ENCODE measurements around the gene MICALL2. TPM values are rescaled to one million over a fixed set of nuclear protein-coding genes. Genes with fewer than 3 reads are reported as not detected.

Gene MICALL2
- total and polyA plus RNA-seq, 2 donors from 2014 or later = 16.6 to 53.4 TPM

DNA sequence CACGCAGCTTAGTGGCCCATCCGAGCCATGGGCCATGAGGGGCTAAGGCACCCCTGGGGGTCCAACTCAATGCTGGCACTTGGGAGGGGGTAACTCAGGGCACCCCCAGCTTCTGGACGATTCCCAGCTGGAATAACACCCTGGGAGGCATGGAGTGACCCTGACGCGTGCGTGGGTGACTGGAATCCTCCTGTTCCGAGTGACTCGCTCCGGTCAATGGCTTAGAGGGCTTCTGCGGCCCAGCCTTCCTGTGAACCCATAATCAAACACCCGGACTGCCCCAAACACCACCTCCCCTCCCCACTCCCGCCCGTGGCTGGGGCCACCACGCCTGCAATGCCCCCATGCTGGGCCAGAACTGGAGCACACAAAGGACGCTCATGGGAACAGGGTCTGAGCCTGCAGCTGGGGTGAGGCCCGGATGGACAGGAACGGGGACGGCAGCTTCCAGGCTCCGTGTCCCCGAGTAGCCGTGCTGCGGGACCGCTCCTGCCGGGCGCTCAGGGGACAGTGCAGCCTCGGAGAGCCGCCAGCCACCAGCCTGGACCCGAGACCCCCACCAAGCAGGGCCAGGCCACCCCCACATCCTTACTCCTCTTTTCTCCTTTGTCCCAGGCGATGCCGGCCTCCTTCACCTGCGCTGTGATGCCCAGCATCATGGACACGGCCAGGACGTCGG is 36.4 kb upstream of the MICALL2 start:
- Histone ChIP-seq H3K27me3 (ENCODE audit: control insufficient read depth, insufficient read depth, low read length) (no peaks in the 10 kb centered on the region), H3K36me3 (ENCODE audit: control insufficient read depth in 2 of 3, insufficient read depth in 3 of 3, low read length in 3 of 3) (peaks cover 0 to 12% (median 7%) of the 10 kb centered on the region in 3 donors), H3K9ac (ENCODE audit: low read length in 3 of 3) (no peak overlapping the region), H3K27ac (ENCODE audit: low read depth in 2 of 2, low read length in 2 of 2) (no peak overlapping the region), H3K4me1 (ENCODE audit: control insufficient read depth in 2 of 3, insufficient read depth in 2 of 3, low read depth in 1 of 3, low read length in 3 of 3) (no peaks in the 10 kb centered on the region), H3K9me3 (ENCODE audit: control insufficient read depth in 2 of 3, insufficient read depth in 1 of 3, low read length in 3 of 3) (no peaks in the 10 kb centered on the region), H3K4me3 (ENCODE audit: low read length in 3 of 3) (no peak overlapping the region)
- TF ChIP-seq, protein P1, sequence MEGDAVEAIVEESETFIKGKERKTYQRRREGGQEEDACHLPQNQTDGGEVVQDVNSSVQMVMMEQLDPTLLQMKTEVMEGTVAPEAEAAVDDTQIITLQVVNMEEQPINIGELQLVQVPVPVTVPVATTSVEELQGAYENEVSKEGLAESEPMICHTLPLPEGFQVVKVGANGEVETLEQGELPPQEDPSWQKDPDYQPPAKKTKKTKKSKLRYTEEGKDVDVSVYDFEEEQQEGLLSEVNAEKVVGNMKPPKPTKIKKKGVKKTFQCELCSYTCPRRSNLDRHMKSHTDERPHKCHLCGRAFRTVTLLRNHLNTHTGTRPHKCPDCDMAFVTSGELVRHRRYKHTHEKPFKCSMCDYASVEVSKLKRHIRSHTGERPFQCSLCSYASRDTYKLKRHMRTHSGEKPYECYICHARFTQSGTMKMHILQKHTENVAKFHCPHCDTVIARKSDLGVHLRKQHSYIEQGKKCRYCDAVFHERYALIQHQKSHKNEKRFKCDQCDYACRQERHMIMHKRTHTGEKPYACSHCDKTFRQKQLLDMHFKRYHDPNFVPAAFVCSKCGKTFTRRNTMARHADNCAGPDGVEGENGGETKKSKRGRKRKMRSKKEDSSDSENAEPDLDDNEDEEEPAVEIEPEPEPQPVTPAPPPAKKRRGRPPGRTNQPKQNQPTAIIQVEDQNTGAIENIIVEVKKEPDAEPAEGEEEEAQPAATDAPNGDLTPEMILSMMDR (IDR thresholded peaks at IDR 0.05; ENCODE audit: borderline replicate concordance, extremely low read depth, insufficient read depth) = no peak
- no peak for FAIRE-seq
- DNase-seq = peak in 1 of 5 donors; percentile 54
- intact Hi-C loops (cut with DNase I) = no loop called here

DNA sequence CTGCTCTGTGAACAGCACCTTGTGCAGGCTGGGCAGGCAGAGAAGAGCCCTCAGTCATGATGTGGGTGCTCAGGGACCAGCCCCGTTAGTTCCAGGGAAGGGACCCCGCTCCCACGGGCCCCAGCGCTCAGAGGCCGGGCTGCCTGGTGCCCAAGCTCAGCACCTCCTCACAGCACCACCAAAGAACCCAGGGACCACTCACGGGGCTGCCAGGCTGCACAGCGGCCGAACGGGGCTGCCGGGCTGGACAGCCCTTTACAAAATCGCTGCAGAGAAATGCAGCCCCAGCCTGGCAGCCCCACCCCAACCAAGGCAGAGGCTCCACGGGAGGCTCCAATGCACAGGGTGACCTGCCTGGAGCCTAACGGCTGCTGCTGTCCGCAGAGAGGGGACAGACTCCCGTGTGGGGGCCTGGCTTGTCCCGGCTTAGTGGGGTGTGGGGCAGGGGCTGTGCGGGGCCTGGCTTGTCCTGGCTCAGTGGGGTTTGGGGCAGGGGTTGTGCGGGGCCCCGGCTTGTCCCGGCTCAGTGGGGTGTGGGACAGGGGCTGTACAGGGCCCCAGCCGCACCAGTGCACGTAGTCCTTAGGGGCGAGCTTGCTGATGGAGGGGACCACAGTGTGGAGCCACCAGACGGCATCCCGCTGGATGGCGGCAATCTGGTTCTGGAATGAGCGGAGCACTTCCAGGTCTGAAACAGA is 35.7 kb upstream of the MICALL2 start:
- Histone ChIP-seq H3K36me3 (ENCODE audit: control insufficient read depth in 2 of 3, insufficient read depth in 3 of 3, low read length in 3 of 3) (peaks cover 0 to 12% (median 12%) of the 10 kb centered on the region in 3 donors), H3K4me1 (ENCODE audit: control insufficient read depth in 2 of 3, insufficient read depth in 2 of 3, low read depth in 1 of 3, low read length in 3 of 3) (no peaks in the 10 kb centered on the region), H3K27me3 (ENCODE audit: control insufficient read depth, insufficient read depth, low read length) (no peaks in the 10 kb centered on the region), H3K9ac (ENCODE audit: low read length in 3 of 3) (no peak overlapping the region), H3K4me3 (ENCODE audit: low read length in 3 of 3) (no peak overlapping the region), H3K27ac (ENCODE audit: low read depth in 2 of 2, low read length in 2 of 2) (no peak overlapping the region), H3K9me3 (ENCODE audit: control insufficient read depth in 2 of 3, insufficient read depth in 1 of 3, low read length in 3 of 3) (no peaks in the 10 kb centered on the region)
- no peak for DNase-seq
- intact Hi-C loops (cut with DNase I) = no loop called here
- TF ChIP-seq, protein P1 (IDR thresholded peaks at IDR 0.05; ENCODE audit: borderline replicate concordance, extremely low read depth, insufficient read depth) = no peak
- FAIRE-seq = no peak

DNA sequence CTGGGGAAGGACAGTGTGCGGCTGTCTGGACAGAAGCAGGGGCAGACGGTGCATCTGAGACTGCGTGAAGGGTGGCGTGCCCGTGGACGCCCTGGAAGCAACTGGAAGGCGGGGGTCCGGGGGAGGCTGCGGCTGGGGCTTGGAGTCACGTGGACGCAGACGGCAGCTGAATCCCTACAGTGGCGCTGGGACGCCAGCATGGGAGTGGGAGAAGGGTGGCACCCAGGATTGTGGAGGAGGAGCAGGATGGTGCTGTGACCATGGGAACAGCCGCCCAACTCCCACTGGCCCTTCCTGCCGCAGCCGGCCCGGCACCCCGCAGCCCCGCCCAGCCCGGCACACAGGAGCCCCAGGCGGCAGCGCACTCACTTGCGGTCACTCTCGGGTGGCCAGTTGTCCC is 35.2 kb upstream of the MICALL2 start:
- no peaks in the 10 kb centered on the region for H3K9me3 ChIP-seq (ENCODE audit: control insufficient read depth in 2 of 3, insufficient read depth in 1 of 3, low read length in 3 of 3)
- intact Hi-C loops (cut with DNase I) = no loop called here

More for the DNA sequence above, 35.2 kb upstream of the MICALL2 start:
- Histone ChIP-seq H3K36me3 (ENCODE audit: control insufficient read depth in 2 of 3, insufficient read depth in 3 of 3, low read length in 3 of 3) (peaks cover 0 to 14% (median 12%) of the 10 kb centered on the region in 3 donors), H3K4me1 (ENCODE audit: control insufficient read depth in 2 of 3, insufficient read depth in 2 of 3, low read depth in 1 of 3, low read length in 3 of 3) (no peaks in the 10 kb centered on the region), H3K27me3 (ENCODE audit: control insufficient read depth, insufficient read depth, low read length) (no peaks in the 10 kb centered on the region), H3K27ac (ENCODE audit: low read depth in 2 of 2, low read length in 2 of 2) (no peak overlapping the region), H3K4me3 (ENCODE audit: low read length in 3 of 3) (no peak overlapping the region), H3K9ac (ENCODE audit: low read length in 3 of 3) (no peak overlapping the region)
- DNase-seq (no peak), FAIRE-seq (no peak)
- TF ChIP-seq, protein P1 (IDR thresholded peaks at IDR 0.05; ENCODE audit: borderline replicate concordance, extremely low read depth, insufficient read depth) = no peak
